Keratinocyte (primary cell): Measurements from ENCODE around the gene TRIM38.

Experiments
- EZH2 ChIP-seq: IDR thresholded peaks from one replicate; pipeline ENCODE4 v1.6.1; 2012; ENCODE audit warnings: inconsistent platforms, mild to moderate bottlenecking, low read length, moderate library complexity
- TF ChIP-seq, protein P1 (sequence below), 3 experiments: IDR thresholded peaks in 1 of 3; conservative IDR thresholded peaks in 1 of 3; optimal IDR thresholded peaks in 1 of 3; 2 replicates in 2 of 3; 3 replicates in 1 of 3; pipeline versions ENCODE3 to v1.5.1; 2011; ENCODE audit warnings: low read length in 3 of 3, mild to moderate bottlenecking in 3 of 3, moderate library complexity in 2 of 3, control low read depth in 1 of 3, inconsistent platforms in 1 of 3; ENCODE audit not compliant: insufficient read depth in 2 of 3; ENCODE audit errors: extremely low read depth in 1 of 3

DNA sequence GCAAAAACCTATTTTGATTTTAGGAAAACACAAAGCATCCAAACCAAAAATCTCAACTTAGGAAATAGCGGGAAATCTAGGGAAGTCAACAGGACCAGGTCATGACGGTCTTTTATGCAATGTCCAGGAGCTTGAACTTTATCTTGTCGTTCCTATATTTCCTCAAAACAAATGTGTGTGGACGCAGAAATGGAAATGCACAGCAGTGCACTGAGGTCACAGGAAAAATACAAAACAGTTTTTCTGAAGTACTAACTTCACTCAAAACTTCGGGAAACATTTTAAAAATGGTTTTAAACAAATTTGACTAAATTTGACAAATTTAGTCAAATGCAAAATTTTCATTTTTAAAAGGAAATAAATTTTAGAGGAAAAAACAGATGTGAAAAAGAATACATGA is 26.6 kb upstream of the TRIM38 start:
- TF ChIP-seq, protein P1, sequence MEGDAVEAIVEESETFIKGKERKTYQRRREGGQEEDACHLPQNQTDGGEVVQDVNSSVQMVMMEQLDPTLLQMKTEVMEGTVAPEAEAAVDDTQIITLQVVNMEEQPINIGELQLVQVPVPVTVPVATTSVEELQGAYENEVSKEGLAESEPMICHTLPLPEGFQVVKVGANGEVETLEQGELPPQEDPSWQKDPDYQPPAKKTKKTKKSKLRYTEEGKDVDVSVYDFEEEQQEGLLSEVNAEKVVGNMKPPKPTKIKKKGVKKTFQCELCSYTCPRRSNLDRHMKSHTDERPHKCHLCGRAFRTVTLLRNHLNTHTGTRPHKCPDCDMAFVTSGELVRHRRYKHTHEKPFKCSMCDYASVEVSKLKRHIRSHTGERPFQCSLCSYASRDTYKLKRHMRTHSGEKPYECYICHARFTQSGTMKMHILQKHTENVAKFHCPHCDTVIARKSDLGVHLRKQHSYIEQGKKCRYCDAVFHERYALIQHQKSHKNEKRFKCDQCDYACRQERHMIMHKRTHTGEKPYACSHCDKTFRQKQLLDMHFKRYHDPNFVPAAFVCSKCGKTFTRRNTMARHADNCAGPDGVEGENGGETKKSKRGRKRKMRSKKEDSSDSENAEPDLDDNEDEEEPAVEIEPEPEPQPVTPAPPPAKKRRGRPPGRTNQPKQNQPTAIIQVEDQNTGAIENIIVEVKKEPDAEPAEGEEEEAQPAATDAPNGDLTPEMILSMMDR (optimal IDR thresholded peaks at IDR 0.05 in 1 of 3, IDR thresholded peaks at IDR 0.05 in 1 of 3, conservative IDR thresholded peaks at IDR 0.05 in 1 of 3; ENCODE audit: extremely low read depth in 1 of 3, insufficient read depth in 2 of 3, low read length in 3 of 3): no peak
- no peak for TF ChIP-seq EZH2
